Endothelial cell of umbilical vein (primary cell): Measurements from ENCODE around the gene NEK7. TPM values are rescaled to one million over a fixed set of nuclear protein-coding genes. Genes with fewer than 3 reads are reported as not detected.

Source experiments
- BruUV-seq: library from RNA; stranded (reverse); fragments of 400-500 nt; replicated peaks from 2 replicates; lab custom pipeline; 2021; lab: Mats Ljungman, UMichigan
- CTCF ChIA-PET: fragments of 300-600, 350-600 bp; sonication (Branson Sonifier 250); formaldehyde crosslinking; loops from one replicate; lab custom pipeline; 2021; ENCODE audit warnings: antibody characterized with exemption, inconsistent platforms; lab: Charles Lee
- POLR2A ChIA-PET: fragments of 300-600, 350-600 bp; sonication (Branson Sonifier 250); formaldehyde crosslinking; loops from one replicate; lab custom pipeline; 2021; ENCODE audit warnings: antibody characterized with exemption, inconsistent platforms; lab: Charles Lee
- DNase-seq: peaks from one replicate; pipeline ENCODE4 v3.0.0-alpha.2; 2011; ENCODE audit warnings: low read depth, low spot score
- FAIRE-seq: peaks from 2 replicates; lab custom pipeline; 2011; peaks lifted over from hg19 to GRCh38; lab: Jason Lieb, UNC
- H2AFZ ChIP-seq: 2 replicates; pipeline ENCODE4 v1.6.0; 2012; ENCODE audit warnings: low read depth, low read length, control low read depth, inconsistent platforms
- H3K27ac ChIP-seq: 2 replicates; pipeline ENCODE4 v1.5.1; 2011; ENCODE audit warnings: low read depth, mild to moderate bottlenecking, control low read depth, low read length, moderate library complexity; ENCODE audit not compliant: insufficient read depth
- H3K27me3 ChIP-seq, 2 experiments: 2 replicates each; pipeline versions ENCODE4 v1.6.0 to v1.6.1; 2011; ENCODE audit warnings: low read length in 2 of 2, mixed read lengths in 1 of 2; ENCODE audit not compliant: control insufficient read depth in 2 of 2, insufficient read depth in 2 of 2
- H3K36me3 ChIP-seq, 2 experiments: 2 replicates in 1 of 2; 3 replicates in 1 of 2; pipeline ENCODE4 v1.5.1; 2011; ENCODE audit warnings: low read length in 2 of 2, mild to moderate bottlenecking in 1 of 2, moderate library complexity in 1 of 2; ENCODE audit not compliant: control insufficient read depth in 2 of 2, insufficient read depth in 2 of 2; ENCODE audit errors: extremely low read depth in 1 of 2
- H3K4me1 ChIP-seq: 3 replicates; pipeline ENCODE4 v1.5.1; 2011; ENCODE audit warnings: mild to moderate bottlenecking, low read length; ENCODE audit not compliant: control insufficient read depth, insufficient read depth; ENCODE audit errors: extremely low read depth
- H3K4me2 ChIP-seq: 2 replicates; pipeline ENCODE4 v1.6.1; 2011; ENCODE audit warnings: low read length, control low read depth, mixed read lengths; ENCODE audit not compliant: insufficient read depth
- H3K4me3 ChIP-seq, 3 experiments: fragments of 200-600 bp in 1 of 3; sonication (generic), shearing (Covaris generic) in 1 of 3; replicated peaks in 1 of 3; 2 replicates each; pipeline ENCODE4 v1.5.1; 2011 to 2016; ENCODE audit warnings: control low read depth in 3 of 3, low read length in 3 of 3, mild to moderate bottlenecking in 2 of 3, inconsistent platforms in 1 of 3, low read depth in 1 of 3, moderate library complexity in 1 of 3; ENCODE audit not compliant: insufficient read depth in 1 of 3
- H3K79me2 ChIP-seq: 2 replicates; pipeline ENCODE4 v1.6.0; 2012; ENCODE audit warnings: low read length, inconsistent platforms; ENCODE audit not compliant: control insufficient read depth, insufficient read depth
- H3K9ac ChIP-seq: replicated peaks from 2 replicates; pipeline ENCODE3; 2011; ENCODE audit warnings: low read length, control low read depth; ENCODE audit not compliant: insufficient read depth; ENCODE audit errors: extremely low read depth
- H3K9me1 ChIP-seq: replicated peaks from 3 replicates; pipeline ENCODE4 v1.6.0; 2011; ENCODE audit warnings: mild to moderate bottlenecking, low read length; ENCODE audit not compliant: control insufficient read depth, insufficient read depth; ENCODE audit errors: extremely low read depth
- H3K9me3 ChIP-seq: replicated peaks from 2 replicates; pipeline ENCODE4 v1.5.1; 2012; ENCODE audit warnings: low read length, inconsistent platforms; ENCODE audit not compliant: control insufficient read depth, insufficient read depth
- H4K20me1 ChIP-seq: replicated peaks from 2 replicates; pipeline ENCODE3; 2011; ENCODE audit warnings: mild to moderate bottlenecking, low read length; ENCODE audit not compliant: control insufficient read depth, insufficient read depth; ENCODE audit errors: extremely low read depth
- EZH2 ChIP-seq: IDR thresholded peaks from 2 replicates; pipeline ENCODE4 v1.6.1; 2012; ENCODE audit warnings: borderline replicate concordance, low read depth, mild to moderate bottlenecking, moderate library complexity, low read length, inconsistent platforms; ENCODE audit not compliant: severe bottlenecking
- FOS ChIP-seq: IDR thresholded peaks from 2 replicates; pipeline ENCODE4 v1.6.1; 2011; ENCODE audit warnings: mild to moderate bottlenecking, low read length, moderate library complexity, borderline replicate concordance; ENCODE audit not compliant: insufficient read depth
- GATA2 ChIP-seq: IDR thresholded peaks from 2 replicates; pipeline ENCODE4 v1.7.0; 2011; ENCODE audit warnings: low read depth, mild to moderate bottlenecking, moderate library complexity, mixed read lengths, low read length; ENCODE audit not compliant: insufficient read length, insufficient read depth
- JUN ChIP-seq: IDR thresholded peaks from 2 replicates; pipeline ENCODE4 v1.6.1; 2011; ENCODE audit warnings: borderline replicate concordance, low read depth; ENCODE audit not compliant: insufficient read length, insufficient read depth
- MYC ChIP-seq: IDR thresholded peaks from one replicate; pipeline ENCODE4 v1.6.1; 2011; ENCODE audit warnings: mild to moderate bottlenecking, low read depth, low read length
- POLR2A ChIP-seq: IDR thresholded peaks from 2 replicates; pipeline ENCODE4 v1.6.1; 2012; ENCODE audit warnings: low read depth, mild to moderate bottlenecking, control low read depth, low read length
- POLR2AphosphoS5 ChIP-seq: IDR thresholded peaks from 2 replicates; pipeline ENCODE4 v1.6.1; 2012; ENCODE audit warnings: low read depth, mild to moderate bottlenecking, control low read depth, low read length, moderate library complexity; ENCODE audit not compliant: insufficient read depth
- dilution Hi-C: fragments of 300-500 bp; cut with MboI; formaldehyde crosslinking; loops from one replicate; pipeline ENCODE4 v1.15.0; 2019; ENCODE audit warnings: low sequenced_read_pairs; ENCODE audit not compliant: extremely low pct_ligation_motif_present
- intact Hi-C: fragments of 100-400 bp; cut with micrococcal nuclease; formaldehyde crosslinking; loops from one replicate; pipeline ENCODE4 v1.10.0; 2022
- polyA plus RNA-seq, 4 experiments: library from polyadenylated mRNA; depleted of rRNA in 3 of 4; stranded (reverse) in 3 of 4; unstranded in 1 of 4; fragments of >200 nt; gene quantifications; 2 replicates each; pipeline versions ENCODE4 v1.2.1 to v1.2.3, GENCODE V29; 2011 to 2012; ENCODE audit warnings: missing spikeins in 1 of 4
- total RNA-seq: library from RNA; stranded (reverse); gene quantifications from 2 replicates; pipeline ENCODE4 v1.2.3, GENCODE V29; 2021
- TF ChIP-seq, protein P1 (sequence below), 2 donors: IDR thresholded peaks; 1 replicate in 1 of 2; 2 replicates in 1 of 2; pipeline ENCODE4 v1.5.1; 2011; ENCODE audit warnings: low read length in 2 of 2, mild to moderate bottlenecking in 2 of 2, moderate library complexity in 2 of 2, control low read depth in 1 of 2, inconsistent platforms in 1 of 2, low read depth in 1 of 2; ENCODE audit not compliant: insufficient read depth in 1 of 2; ENCODE audit errors: extremely low read depth in 1 of 2
- TF ChIP-seq, protein P2 (sequence below): IDR thresholded peaks from 2 replicates; pipeline ENCODE4 v1.6.1; 2011; ENCODE audit not compliant: insufficient read depth, insufficient read length

NEK7 gene
- total and polyA plus RNA-seq, 2 donors (not counting 3 experiments of a cell fraction or from before 2014, with no cell fraction given): 22.6 to 45.7 TPM

DNA sequence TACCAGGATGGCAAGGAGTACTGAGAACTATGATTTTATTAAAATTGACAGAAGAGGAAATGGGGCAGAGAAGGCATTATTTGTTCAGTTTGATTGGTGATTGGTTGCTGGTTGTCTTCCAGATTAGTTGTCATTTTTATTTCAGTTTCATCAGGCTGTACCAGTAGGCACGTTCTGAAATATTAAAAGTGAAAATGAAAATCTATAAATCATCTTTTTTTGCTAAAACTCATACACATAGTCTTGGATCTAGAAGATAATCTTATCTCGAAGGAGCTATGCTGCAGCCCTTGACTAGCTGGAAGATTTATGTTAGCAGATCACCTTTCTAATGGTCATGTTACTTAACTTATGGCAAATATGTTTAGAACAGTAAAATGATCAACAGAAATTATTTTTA is 29.0 kb downstream of the NEK7 start:
- Histone ChIP-seq H3K9ac (no peak overlapping the region), H3K4me2 (no peak overlapping the region), H3K4me1 (peaks cover 11% of the 10 kb centered on the region), H3K79me2 (peaks cover 95% of the 10 kb centered on the region), H4K20me1 (peaks cover 27% of the 10 kb centered on the region), H3K9me3 (no peaks in the 10 kb centered on the region), H3K36me3 (no peaks in the 10 kb centered on the region), H3K27me3 (no peaks in the 10 kb centered on the region), H3K27ac (no peak overlapping the region), H3K9me1 (no peaks in the 10 kb centered on the region), H2AFZ (no peak overlapping the region), H3K4me3 (no peak overlapping the region)
- no TSS peak for BruUV-seq
- TF ChIP-seq POLR2AphosphoS5 (no peak), EZH2 (no peak), POLR2A (no peak), JUN (no peak), GATA2 (no peak), FOS (no peak), MYC (no peak)
- TF ChIP-seq, protein P1, sequence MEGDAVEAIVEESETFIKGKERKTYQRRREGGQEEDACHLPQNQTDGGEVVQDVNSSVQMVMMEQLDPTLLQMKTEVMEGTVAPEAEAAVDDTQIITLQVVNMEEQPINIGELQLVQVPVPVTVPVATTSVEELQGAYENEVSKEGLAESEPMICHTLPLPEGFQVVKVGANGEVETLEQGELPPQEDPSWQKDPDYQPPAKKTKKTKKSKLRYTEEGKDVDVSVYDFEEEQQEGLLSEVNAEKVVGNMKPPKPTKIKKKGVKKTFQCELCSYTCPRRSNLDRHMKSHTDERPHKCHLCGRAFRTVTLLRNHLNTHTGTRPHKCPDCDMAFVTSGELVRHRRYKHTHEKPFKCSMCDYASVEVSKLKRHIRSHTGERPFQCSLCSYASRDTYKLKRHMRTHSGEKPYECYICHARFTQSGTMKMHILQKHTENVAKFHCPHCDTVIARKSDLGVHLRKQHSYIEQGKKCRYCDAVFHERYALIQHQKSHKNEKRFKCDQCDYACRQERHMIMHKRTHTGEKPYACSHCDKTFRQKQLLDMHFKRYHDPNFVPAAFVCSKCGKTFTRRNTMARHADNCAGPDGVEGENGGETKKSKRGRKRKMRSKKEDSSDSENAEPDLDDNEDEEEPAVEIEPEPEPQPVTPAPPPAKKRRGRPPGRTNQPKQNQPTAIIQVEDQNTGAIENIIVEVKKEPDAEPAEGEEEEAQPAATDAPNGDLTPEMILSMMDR (IDR thresholded peaks at IDR 0.05; ENCODE audit: extremely low read depth in 1 of 2, insufficient read depth in 1 of 2, low read depth in 1 of 2, low read length in 2 of 2): no peak
- TF ChIP-seq, protein P2, sequence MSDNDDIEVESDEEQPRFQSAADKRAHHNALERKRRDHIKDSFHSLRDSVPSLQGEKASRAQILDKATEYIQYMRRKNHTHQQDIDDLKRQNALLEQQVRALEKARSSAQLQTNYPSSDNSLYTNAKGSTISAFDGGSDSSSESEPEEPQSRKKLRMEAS: no peak
- dilution Hi-C loops (no loop called here), intact Hi-C loops (no loop called here)
- FAIRE-seq (peak; percentile 54), DNase-seq (no peak)
- ChIA-PET CTCF (interaction anchor here (1.8 to 1.9 kb wide), 2 partner anchors 10 to 14 kb away, joined by 4 read pairs; no protein-coding TSS in a partner anchor), POLR2A (no interaction called here)
